ENCODE data around the gene TCL1A.
"Not testable (repeated sequence)": the region's sequence is repeated elsewhere in the genome, so short reads cannot be mapped to it uniquely, and the experiment has no call there.

Gene TCL1A

DNA sequence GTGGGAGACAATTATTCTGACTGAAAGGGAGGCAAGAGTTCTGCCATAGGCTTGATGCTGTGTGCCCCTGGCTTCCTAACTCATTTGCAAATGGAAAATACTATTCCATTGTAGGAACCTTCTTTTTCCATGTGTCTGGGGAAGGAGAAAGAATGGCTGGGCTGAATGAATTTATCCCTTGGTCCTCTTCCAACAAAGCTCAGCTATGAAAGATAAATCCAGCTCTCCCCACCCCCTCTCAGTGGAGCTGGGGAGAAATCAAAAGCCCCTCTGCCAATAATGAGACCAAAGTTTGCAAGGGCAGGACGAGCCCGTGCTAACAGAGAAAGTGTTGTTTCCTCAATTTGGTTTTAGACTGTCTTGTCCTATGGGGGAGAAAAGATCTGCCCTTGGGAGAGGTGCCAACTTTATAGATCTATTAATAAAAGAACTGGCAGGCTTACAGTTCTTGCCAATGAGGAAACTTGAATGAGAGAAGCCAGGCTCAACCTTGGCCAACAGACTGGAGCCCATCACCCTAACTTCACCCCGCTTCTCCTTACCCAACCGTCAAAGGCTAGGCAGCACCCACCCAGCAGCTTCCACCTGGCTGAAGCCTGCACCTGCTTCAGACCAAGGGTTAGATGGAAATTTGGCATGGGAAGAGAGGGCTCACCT lies 36.6 kb downstream of the TCL1A start:
- DNase-seq (ENCODE audit: low spot score): no peak

DNA sequence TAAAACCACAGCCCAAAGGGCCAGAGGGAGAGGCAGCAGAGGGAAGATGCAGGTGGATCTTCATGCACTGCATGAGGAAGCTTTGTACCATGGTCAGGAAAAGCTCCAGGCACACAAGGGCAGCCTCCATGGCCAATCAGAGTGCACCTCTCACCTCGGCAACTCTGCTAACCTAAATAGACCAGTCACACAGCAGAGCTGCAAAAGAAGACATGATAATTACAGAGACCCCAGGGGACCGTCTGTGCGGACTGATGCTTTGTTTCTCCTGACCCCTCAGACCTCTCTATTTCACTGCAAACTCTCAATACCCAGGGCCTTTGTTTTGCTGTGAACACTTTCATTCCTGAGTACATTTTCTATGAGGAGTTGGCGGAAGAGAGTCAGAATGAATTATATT lies 38.4 kb downstream of the TCL1A start:
- DNase-seq (ENCODE audit: low spot score): no peak

DNA sequence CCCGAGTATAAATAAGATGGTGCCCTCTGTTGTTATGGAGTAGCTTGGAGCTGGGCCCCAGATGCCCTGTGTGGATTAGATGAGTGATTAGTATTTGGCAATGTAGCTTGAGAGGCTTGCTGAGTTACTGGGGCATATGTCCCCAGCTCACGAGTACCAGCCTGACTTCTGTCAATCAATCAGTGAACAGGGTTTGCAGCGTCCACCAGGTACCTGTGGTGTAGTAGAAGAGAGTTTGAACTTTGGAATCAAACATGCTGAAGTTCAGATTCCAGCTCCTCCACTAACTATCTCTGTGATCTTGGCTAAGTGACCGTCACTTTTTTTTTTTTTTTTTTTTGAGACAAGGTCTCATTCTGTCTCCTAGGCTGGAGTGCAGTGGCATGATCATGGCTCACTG lies 39.3 kb downstream of the TCL1A start:
- no peak for DNase-seq (ENCODE audit: low spot score)

DNA sequence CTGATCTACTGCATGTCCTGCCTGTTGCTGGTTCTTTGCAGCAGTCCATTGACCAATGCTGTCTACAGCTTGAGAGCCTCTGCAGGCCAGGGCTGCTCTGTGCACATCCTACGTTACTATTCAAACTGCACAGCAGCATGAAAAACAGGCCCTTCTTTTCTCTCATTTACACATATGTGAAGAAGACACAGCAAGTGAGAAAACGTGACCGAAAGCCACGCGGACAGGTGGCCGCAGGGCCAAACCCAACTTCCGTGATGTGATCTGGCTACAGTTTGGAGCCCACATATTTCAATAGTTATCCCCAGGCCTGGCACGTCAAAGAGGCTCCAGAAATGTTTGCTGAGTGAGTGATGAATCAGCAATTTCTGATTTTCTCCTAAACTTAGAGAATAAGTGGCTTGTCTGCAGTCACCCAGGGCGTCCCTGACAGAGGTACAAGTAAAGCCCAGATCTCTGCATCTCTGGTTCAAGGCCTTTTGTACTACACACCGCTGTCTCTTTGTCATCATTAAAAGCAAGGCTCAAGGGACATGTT lies 45.6 kb downstream of the TCL1A start:
- no peak for DNase-seq (ENCODE audit: low spot score)

DNA sequence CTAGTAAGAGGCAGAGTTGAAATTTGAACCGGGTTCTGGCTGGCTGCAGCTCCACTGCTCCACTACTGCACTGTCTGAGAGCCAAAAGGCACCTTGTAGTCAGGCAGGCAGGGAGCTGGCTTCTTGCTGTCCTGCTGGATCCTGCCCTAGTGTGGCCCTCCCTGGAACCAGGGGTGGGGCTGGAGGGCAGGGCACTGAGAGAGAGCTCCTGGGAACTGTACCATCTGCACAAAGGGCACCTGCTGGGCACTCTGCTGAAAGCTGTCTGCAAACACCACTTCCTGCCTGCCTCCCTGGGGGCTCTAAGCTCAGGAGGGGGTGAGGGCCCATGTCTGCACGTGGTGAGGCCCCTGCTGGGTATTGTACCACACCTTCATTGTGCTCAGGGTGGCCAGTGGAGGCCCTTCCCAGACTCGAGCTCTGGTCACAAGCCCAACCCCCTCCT lies 46.7 kb downstream of the TCL1A start:
- DNase-seq (ENCODE audit: low spot score): no peak

DNA sequence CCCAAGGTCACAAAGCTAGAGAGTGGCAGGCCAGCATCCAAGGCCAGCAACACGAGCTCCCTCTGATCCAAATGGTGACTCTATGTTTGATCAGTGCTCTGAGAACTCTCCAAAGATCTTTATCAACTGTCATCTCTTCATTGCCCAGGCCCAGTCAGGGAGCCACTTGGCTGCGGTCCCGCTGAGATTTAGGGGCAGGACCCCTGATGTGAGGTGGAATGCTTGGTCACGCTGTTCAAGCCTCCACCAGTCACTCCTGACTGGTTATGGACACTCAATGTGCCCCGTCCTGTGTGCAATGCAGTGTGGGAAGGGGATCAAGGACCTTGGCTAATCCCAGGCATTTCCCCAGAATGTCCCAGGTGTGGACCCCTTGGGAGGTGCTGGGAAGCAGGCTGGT lies 47.5 kb downstream of the TCL1A start:
- no peak for DNase-seq (ENCODE audit: low spot score)

DNA sequence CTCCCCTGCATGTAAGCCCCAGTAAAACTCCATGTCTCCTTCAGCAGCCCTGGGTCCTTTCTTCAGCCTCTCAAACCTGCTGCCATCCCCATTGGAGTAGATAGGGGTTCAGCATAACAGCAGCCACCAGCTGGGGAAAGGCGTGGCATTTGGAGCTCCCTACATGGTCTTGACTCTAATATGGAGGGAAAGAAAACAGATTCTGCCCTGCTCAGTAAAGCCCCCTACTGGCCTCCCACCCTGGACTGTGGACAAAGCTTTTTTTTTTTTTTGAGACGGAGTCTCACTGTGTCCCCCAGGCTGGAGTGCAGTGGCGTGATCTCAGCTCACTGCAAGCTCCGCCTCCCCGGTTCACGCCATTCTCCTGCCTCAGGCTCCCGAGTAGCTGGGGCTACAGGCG lies 48.4 kb downstream of the TCL1A start:
- not testable (repeated sequence) for DNase-seq (ENCODE audit: low spot score)

DNA sequence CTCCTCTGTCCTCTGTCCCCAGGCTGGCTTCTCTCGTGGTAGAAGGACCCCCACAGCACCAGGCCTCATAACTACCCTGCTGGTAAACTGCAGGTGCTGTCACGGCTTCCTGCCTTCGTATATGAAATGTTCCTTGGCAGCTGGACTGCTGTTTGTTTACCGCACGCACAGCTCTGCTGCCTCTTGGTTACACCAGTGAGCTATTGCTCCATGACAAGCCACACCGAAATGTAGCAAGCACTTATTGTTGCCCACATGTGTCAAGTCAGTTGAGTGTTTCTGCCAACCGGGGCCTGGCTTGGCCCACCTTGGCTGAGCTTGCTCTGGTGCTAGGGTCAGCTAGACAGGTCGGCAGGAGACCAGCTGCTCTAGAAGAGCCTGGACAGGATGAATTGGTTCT lies 49.4 kb downstream of the TCL1A start:
- DNase-seq (ENCODE audit: low spot score): no peak

DNA sequence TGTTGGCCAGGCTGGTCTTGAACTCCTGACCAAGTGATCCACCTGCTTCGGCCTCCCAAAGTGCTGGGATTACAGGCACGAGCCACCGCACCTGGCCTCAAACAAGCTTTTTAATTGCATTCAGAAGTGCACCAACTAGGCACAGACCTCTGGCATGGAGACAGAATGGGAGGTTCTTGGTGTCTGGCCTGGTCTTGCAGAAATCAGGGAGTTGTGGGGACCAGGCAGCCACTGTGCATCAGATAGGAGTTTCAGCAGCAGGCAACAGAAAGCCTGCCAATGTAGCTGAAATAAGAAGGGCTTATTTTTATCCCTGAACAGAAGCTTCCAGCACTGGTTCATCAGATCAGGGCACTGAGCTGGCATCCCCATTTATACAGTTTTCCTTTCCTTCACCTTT lies 49.9 kb downstream of the TCL1A start:
- DNase-seq (ENCODE audit: low spot score): no peak

DNA sequence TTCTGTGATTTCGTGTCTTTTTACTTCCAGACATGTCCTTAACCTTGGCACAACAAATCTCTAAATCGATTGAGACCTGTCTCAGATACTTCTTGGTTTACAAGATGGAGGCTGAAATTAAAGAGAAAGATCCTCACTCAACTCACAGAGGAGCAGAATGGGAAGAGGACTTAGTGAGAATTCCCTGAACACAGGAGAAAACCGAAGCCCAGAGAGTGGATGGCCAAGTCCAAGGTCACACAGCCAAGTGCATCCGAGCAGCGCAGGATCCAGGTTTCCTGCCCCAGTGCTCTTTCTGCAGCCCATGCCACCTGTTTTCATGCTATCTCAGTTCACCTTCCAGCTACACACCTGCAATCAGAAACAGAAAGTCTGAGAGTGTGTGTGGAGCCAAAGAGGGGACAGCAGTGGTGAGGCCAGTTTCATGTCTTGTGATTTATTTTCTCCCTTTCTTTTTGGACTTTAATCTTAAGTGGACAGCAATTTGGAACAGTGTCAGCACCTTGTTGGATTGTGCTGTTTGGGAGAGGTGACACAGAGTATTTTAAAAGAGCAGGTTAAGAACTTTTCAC lies 50.6 kb downstream of the TCL1A start:
- DNase-seq (ENCODE audit: low spot score): no peak

DNA sequence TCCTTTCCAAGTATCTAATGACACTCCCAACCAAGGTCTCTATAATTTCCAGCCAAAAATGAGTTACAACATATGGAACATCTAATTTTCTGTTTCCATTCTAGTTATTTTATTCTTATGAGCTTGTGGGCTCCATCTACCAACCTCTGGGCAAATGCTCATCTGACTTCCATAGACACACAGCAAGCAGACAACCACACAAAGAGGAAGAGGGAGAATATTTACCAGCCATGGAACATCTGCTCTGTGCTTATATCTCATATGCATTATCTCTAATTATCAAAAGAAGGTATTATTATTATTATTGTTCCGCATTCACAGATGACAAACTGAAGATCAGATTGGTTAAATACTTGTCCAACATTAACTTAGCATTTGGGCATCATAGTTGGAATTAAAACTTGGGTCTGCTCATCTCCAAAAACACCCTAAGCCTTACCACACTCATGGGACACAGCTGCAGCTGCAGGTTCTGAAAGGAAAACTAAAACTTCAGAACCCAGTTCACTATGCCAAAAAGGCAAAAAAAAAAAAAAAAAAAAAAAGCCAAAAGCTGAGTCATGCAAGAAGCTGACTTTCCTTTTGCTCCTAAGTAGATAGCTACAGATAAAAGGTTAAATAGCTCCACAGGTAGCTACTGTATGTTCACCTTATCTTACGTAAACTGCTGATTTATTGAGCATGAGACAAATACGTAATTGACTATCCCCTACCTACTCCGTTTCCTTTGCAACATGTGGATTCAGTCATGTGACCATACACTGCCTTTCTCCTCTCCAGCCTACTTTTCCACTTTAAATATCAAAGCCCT lies 51.3 kb downstream of the TCL1A start:
- DNase-seq (ENCODE audit: low spot score): peak; percentile 21

DNA sequence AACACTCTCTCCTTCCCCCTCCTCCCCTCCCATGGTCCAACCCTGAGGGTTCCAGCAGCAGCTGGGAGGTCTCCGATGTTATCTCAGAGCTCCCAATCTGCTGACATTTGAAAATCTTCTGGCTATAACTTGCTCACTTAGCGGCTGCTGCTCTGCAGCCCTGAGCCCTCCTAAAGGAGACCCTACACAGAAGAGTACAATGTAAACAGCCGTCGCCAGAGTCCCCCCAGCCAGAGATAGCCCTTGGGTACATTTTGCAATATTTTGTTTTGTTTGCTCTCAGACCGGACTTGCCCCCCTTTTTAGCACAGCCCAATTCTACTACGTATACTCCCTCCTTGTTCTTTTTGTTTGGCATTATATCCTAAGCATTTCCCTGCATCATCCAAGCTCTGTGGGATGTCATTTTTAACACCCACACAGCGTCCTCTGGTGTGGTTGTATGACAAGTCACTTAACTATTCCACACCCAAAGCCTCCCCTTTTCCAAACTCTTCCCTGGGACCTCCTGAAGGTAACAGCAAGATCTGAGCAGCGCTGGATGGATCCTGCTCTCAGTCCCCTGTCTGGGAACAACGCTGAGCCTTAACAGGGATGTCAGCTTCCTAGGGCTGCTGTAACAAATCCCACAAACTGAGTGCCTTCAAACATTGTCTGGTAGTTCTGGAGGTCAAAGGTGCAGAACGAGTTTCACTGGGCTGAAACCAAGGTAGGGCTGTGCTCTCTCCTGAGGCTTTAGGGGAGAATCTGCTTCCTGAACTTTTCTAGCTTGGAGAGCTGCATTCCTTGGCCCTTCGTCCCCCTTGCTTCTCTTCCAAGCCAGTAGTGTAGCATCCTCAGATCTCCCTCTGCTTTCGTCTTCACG lies 53.0 kb downstream of the TCL1A start:
- DNase-seq (ENCODE audit: low spot score): peak; percentile 6

DNA sequence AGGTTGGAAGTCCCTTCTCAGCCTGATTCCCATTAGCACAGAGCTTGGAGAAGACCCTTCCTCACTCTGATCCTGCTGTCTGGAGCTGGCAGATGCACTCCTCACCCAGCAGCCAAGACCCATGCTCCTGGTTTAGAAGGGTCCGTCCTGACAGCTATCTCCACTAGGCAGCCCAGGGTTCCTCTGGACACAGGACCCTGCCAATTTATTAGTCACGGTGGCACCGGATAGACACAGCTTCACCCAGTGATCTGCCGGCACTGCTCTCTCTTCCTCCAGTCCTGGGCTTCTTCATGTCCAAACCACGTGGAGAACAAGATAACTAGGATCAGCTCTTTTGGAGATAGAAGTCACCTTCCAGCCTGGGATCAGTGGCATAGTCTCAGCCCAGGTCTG lies 53.9 kb downstream of the TCL1A start:
- DNase-seq (ENCODE audit: low spot score): no peak
